Type B pancreatic cell (in vitro differentiated cells): Measurements from ENCODE around the gene PCSK1N. TPM values are rescaled to one million over a fixed set of nuclear protein-coding genes. Genes with fewer than 3 reads are reported as not detected.
"Not testable (repeated sequence)": the region's sequence is repeated elsewhere in the genome, so short reads cannot be mapped to it uniquely, and the experiment has no call there.

Experiments
- DNase-seq: peaks from one replicate; pipeline ENCODE4 v3.0.0; 2021; ENCODE audit warnings: mixed read lengths; ENCODE audit not compliant: unreplicated experiment; ENCODE audit errors: extremely low spot score
- H3K27ac Mint-ChIP-seq: 2 replicates; pipeline ENCODE4 v1.8.0; 2021; ENCODE audit warnings: mild to moderate bottlenecking, mixed read lengths
- H3K27me3 Mint-ChIP-seq: 2 replicates; pipeline ENCODE4 v1.8.0; 2021; ENCODE audit warnings: mixed read lengths
- H3K36me3 Mint-ChIP-seq: 2 replicates; pipeline ENCODE4 v1.8.0; 2021; ENCODE audit warnings: mixed read lengths
- H3K4me1 Mint-ChIP-seq: one replicate; pipeline ENCODE4 v1.8.0; 2021; ENCODE audit warnings: mixed read lengths; ENCODE audit not compliant: unreplicated experiment
- H3K4me3 Mint-ChIP-seq: 2 replicates; pipeline ENCODE4 v1.8.0; 2021; ENCODE audit warnings: mild to moderate bottlenecking, mixed read lengths
- H3K9me3 Mint-ChIP-seq: 2 replicates; pipeline ENCODE4 v1.8.0; 2021; ENCODE audit warnings: mixed read lengths
- long read RNA-seq: library from polyadenylated mRNA; unstranded; transcript quantifications from one replicate; pipeline ENCODE4 v2.0.0, GENCODE V29; 2020
- total RNA-seq: library from RNA; stranded (reverse); gene quantifications from 2 replicates; pipeline ENCODE4 v1.2.1, GENCODE V29; 2021; ENCODE audit warnings: low replicate concordance
- TF ChIP-seq, protein P1 (sequence below): fragments of 200-600 bp; sonication (generic); conservative IDR thresholded peaks from 2 replicates; pipeline ENCODE4 v1.5.0; 2021; ENCODE audit warnings: antibody characterized with exemption, mild to moderate bottlenecking

Gene PCSK1N, protein sequence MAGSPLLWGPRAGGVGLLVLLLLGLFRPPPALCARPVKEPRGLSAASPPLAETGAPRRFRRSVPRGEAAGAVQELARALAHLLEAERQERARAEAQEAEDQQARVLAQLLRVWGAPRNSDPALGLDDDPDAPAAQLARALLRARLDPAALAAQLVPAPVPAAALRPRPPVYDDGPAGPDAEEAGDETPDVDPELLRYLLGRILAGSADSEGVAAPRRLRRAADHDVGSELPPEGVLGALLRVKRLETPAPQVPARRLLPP
- 109 and 246 TPM in 2 replicates for total RNA-seq
- long read RNA-seq, partial matches to known transcripts = 1 of 1 reads
- long read RNA-seq, other reads (novel, unspliced or antisense) = 0 of 1 reads

DNA sequence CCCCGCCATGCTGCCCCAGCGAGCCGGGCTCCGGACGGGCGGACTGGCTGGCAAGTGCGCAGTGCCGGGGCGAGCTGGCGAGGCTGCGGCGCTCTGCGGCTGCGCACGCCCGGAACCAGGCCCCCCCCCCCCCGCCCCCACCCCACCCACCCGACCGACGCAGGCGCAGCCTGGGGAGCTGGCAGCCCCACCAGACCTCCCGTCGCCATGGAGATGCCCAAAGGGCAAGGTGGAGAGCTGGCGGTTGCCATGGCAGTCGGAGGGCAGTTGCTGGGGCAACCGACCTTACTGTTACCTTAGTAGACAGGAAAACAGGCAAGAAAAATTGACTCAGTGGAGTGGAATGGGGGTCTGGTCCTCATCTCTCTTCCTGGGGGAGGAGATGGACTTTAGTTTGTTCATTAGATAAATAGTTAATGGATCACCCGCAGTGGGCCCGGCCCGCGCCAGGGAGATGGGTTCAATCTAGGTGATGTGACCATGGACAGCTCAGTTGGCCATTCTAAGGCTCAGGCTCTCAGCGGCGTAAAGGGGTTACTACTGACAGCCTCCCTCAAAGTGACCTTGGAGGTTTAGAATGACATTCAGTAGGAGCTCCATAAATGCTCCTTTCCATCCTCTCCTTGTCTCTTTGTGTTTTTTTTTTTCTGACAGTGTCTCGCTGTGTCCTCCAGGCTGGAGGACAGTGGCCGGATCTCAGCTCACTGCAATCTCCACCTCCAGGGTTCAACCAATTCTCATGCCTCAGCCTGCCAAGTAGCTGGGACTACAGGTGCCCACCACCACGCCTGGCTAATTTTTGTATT, at the start of gene PCSK1N:
TSS of gene PCSK1N (minus strand) at position 87 of the 806 bp plus-strand sequence. CDS start at position 9, 78 bp downstream.
- Mint-ChIP-seq H3K36me3 (no peaks in the 10 kb centered on the region), H3K27me3 (peaks cover 41% of the 10 kb centered on the region), H3K4me1 (no peaks in the 10 kb centered on the region), H3K4me3 (peak within 1 kb of the TSS; percentile 91), H3K9me3 (no peaks in the 10 kb centered on the region), H3K27ac (peak within 1 kb of the TSS; percentile 74)
- DNase-seq = no peak
- TF ChIP-seq, protein P1, sequence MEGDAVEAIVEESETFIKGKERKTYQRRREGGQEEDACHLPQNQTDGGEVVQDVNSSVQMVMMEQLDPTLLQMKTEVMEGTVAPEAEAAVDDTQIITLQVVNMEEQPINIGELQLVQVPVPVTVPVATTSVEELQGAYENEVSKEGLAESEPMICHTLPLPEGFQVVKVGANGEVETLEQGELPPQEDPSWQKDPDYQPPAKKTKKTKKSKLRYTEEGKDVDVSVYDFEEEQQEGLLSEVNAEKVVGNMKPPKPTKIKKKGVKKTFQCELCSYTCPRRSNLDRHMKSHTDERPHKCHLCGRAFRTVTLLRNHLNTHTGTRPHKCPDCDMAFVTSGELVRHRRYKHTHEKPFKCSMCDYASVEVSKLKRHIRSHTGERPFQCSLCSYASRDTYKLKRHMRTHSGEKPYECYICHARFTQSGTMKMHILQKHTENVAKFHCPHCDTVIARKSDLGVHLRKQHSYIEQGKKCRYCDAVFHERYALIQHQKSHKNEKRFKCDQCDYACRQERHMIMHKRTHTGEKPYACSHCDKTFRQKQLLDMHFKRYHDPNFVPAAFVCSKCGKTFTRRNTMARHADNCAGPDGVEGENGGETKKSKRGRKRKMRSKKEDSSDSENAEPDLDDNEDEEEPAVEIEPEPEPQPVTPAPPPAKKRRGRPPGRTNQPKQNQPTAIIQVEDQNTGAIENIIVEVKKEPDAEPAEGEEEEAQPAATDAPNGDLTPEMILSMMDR = no peak

DNA sequence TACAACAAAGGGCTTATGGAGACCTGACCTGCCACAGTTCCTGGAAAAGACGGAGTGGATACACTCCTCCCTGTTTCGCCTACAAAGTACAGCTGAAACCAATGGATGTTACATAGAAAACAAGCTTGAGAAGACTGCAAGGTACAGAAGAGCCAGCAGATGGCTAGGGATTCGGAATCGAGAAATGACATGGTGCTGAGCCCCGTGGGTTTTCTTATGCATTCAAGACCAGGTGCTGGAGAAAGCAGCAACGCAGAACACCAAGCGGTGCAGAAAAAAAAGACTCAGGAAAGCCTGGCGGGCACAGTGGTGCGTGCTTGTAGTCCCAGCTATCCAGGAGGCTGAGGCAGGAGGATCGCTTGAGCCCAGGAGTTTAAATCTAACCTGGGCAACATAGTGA, 48.3 kb upstream of the PCSK1N start:
- H3K36me3 Mint-ChIP-seq = no peaks in the 10 kb centered on the region
- H3K4me3 Mint-ChIP-seq = no peak overlapping the region
- no peaks in the 10 kb centered on the region for H3K4me1 Mint-ChIP-seq
- no peak overlapping the region for H3K27ac Mint-ChIP-seq
- TF ChIP-seq, protein P1 = no peak
- H3K9me3 Mint-ChIP-seq = no peaks in the 10 kb centered on the region
- DNase-seq = no peak
- no peaks in the 10 kb centered on the region for H3K27me3 Mint-ChIP-seq

DNA sequence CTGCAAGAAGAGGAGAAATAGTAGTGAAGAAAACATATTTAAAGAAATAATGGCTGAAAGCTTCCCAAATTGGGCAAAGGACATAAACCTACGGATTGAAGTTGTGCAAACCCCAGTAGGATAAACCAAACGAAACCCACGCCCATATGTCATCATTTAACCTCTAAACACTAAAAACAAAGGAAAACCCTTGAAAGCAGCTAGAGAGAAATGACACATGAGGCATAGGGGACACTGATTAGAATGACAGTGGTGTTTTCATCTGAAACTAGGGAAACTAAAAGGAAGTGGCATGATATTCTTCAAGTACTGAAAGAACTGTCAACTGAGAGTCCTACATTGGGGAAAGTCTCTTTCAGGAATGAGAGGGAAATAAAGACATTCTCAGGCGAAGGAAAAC, 41.5 kb upstream of the PCSK1N start:
- not testable (repeated sequence) for H3K4me3 Mint-ChIP-seq, H3K9me3 Mint-ChIP-seq, H3K27me3 Mint-ChIP-seq, H3K36me3 Mint-ChIP-seq, H3K4me1 Mint-ChIP-seq, DNase-seq, H3K27ac Mint-ChIP-seq

DNA sequence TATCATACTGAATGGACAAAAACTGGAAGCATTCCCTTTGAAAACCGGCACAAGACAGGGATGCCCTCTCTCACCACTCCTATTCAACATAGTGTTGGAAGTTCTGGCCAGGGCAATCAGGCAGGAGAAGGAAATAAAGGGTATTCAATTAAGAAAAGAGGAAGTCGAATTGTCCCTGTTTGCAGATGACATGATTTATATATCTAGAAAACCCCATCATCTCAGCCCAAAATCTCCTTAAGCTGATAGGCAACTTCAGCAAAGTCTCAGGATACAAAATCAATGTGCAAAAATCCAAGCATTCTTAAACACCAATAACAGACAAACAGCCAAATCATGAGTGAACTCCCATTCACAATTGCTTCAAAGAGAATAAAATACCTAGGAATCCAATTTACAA, 36.6 kb upstream of the PCSK1N start:
- not testable (repeated sequence) for H3K36me3 Mint-ChIP-seq, H3K4me3 Mint-ChIP-seq, DNase-seq, H3K9me3 Mint-ChIP-seq, H3K4me1 Mint-ChIP-seq, H3K27ac Mint-ChIP-seq, H3K27me3 Mint-ChIP-seq

DNA sequence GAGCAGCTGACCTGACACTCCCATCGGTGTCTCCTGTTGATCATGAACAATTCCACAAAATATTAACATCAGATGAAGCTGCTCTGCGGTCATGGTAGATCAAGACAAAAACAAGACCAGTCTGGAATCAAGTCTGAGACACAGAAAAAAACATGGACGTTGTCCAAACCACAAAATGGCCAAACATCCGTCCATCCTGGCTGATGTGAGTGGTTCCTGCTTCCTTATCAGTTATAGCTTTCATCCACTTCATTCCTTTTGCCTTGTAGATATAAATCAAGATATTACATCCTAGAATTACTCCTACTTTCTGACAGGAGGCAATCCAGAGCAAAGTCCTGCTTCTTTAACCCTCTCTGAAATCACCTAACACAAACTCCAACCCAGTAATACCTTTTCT, 28.8 kb upstream of the PCSK1N start:
- Mint-ChIP-seq H3K27me3 (no peaks in the 10 kb centered on the region), H3K27ac (no peak overlapping the region), H3K36me3 (no peaks in the 10 kb centered on the region), H3K4me3 (no peak overlapping the region), H3K4me1 (no peaks in the 10 kb centered on the region), H3K9me3 (no peaks in the 10 kb centered on the region)
- DNase-seq = no peak
- TF ChIP-seq, protein P1 = no peak

DNA sequence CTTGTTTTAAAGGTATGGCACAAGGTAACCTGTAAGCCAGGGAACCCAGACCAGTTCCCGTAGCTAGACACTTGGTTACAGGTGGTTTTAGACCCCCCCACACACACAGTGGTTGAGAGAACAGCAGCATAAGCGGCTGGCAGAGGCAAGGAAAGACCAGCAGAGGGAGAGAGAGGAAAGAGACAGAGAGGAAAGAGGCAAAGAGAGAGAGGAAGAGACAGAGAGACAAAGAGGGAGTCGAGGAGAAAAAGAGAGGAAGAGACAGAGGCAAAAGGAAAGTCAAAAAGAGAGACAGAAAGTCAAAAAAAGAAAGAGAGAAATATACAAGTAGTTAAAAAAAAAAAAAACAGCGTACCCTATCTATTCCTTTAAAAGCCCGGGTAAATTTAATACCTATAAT, 19.5 kb upstream of the PCSK1N start:
- Mint-ChIP-seq H3K4me3 (peak overlapping the region; percentile 39), H3K9me3 (peaks cover 10% of the 10 kb centered on the region), H3K27me3 (peaks cover 4% of the 10 kb centered on the region), H3K4me1 (no peaks in the 10 kb centered on the region), H3K27ac (no peak overlapping the region), H3K36me3 (no peaks in the 10 kb centered on the region)
- no peak for DNase-seq
- TF ChIP-seq, protein P1 = peak; percentile 30

DNA sequence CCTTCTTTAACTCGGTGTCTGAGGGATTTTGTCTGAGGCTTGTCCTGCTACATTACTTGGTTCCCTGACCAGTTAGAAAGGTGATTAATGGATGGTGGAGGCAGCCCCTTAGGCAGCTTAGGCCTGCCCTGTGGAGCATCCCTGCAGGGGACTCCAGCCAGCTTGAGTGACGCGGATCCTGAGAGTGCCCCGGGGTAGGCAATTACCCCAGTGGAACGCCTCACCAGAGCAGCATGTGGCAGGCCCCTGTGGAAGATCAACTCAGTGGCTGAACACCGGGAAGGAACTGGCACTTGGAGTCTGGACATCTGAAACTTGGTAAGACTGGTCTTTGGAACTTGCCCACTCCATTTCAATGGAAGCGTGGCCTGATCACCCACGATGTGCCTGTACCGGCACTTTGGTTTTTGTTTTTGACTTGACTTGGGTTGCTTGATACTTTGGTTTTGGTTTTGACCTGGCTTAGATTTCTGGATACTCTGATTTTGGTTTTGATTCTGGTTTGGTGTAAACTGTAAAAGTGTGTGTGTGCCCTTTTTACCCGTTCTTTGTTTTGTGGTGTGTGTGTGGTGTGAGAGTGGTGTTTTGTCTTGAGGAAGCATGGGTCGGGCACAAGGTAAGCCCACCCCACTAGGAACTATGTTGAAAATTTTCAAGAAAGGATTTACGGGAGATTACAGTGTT, 18.9 kb upstream of the PCSK1N start:
- not testable (repeated sequence) for H3K9me3 Mint-ChIP-seq, DNase-seq, H3K27me3 Mint-ChIP-seq, H3K4me1 Mint-ChIP-seq, H3K4me3 Mint-ChIP-seq, H3K36me3 Mint-ChIP-seq, H3K27ac Mint-ChIP-seq

DNA sequence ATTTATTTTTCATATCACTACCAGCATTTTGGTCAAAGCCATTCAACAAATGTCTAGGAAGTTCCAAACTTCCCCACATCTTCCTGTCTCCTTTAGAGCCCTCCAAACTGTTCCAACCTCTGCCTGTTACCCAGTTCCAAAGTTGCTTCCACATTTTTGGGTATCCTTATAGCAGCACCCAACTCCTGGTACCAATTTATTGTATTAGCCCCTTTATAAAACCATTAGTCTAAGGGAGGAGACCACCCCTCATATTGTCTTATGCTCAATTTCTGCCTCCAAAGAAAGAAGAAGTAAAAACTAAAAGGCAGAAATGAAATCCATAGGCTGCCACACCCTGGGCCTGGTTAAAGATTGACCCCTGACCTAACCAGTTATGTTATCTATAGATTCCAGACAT, 18.1 kb upstream of the PCSK1N start:
- H3K27me3 Mint-ChIP-seq, H3K9me3 Mint-ChIP-seq, H3K27ac Mint-ChIP-seq, H3K4me1 Mint-ChIP-seq, H3K36me3 Mint-ChIP-seq, H3K4me3 Mint-ChIP-seq, DNase-seq: not testable (repeated sequence)
